ENCODE results near the gene SEPHS2. TPM values are rescaled to one million over a fixed set of nuclear protein-coding genes. Genes with fewer than 3 reads are reported as not detected.
A peak's percentile ranks its signal among the peaks of the same experiment; 100 is the strongest.

SEPHS2 gene
- total RNA-seq, 1 experiment from 2014 or later = 16.3 TPM

- Histone ChIP-seq H3K4me3 (ENCODE audit: low read length) (peak within 1 kb of the TSS; percentile 91), H3K27ac (ENCODE audit: low read length) (peak within 1 kb of the TSS; percentile 91), H3K9ac (ENCODE audit: low read length) (peak within 1 kb of the TSS; percentile 100), H3K79me2 (ENCODE audit: low read length) (peaks cover 32% of the 10 kb centered on the region), H3K4me1 (ENCODE audit: low read length) (peaks cover 42% of the 10 kb centered on the region), H2AFZ (ENCODE audit: low read length) (peak within 1 kb of the TSS; percentile 52), H3K36me3 (ENCODE audit: insufficient read depth, low read length) (peaks cover 9% of the 10 kb centered on the region), H3K4me2 (ENCODE audit: low read depth, low read length, poor library complexity, severe bottlenecking) (peak within 1 kb of the TSS; percentile 98), H3K9me2 (replicated peaks; ENCODE audit: insufficient read depth, low read length) (no peaks in the 10 kb centered on the region), H3K27me3 (ENCODE audit: low read length) (no peaks in the 10 kb centered on the region), H3K9me3 (ENCODE audit: low read length) (no peaks in the 10 kb centered on the region), H4K20me1 (ENCODE audit: insufficient read depth, low read depth, low read length) (no peaks in the 10 kb centered on the region; the same call in 1 of the 2 replicates)
- DNase-seq = peak; percentile 98
Observed at GRCh38 chr16:30407102-30407803, 38.4 kb downstream of the SEPHS2 start, which contains the start of gene ZNF771. TSS of gene ZNF771 (plus strand) at chr16:30407606. CDS start at chr16:30408054, 448 bp downstream.

GRCh38 chr16:30406795-30407101 lies 38.9 kb downstream of the SEPHS2 start:
- Histone ChIP-seq H3K27ac (ENCODE audit: low read length) (peak overlapping the region; percentile 35; the same call in 1 of the 2 replicates), H2AFZ (ENCODE audit: low read length) (peak overlapping the region; percentile 52), H3K36me3 (ENCODE audit: insufficient read depth, low read length) (peaks cover 4% of the 10 kb centered on the region; the same call in 1 of the 2 replicates), H3K4me2 (ENCODE audit: low read depth, low read length, poor library complexity, severe bottlenecking) (peak overlapping the region; percentile 98), H3K4me3 (ENCODE audit: low read length) (peak overlapping the region; percentile 91), H3K4me1 (ENCODE audit: low read length) (peaks cover 37% of the 10 kb centered on the region), H3K27me3 (ENCODE audit: low read length) (no peaks in the 10 kb centered on the region), H3K9me2 (replicated peaks; ENCODE audit: insufficient read depth, low read length) (no peaks in the 10 kb centered on the region), H3K79me2 (ENCODE audit: low read length) (peaks cover 27% of the 10 kb centered on the region), H3K9ac (ENCODE audit: low read length) (peak overlapping the region; percentile 100), H3K9me3 (ENCODE audit: low read length) (no peaks in the 10 kb centered on the region), H4K20me1 (ENCODE audit: insufficient read depth, low read depth, low read length) (no peaks in the 10 kb centered on the region; the same call in 1 of the 2 replicates)
- peak; percentile 61 for DNase-seq

- no peaks in the 10 kb centered on the region for H3K9me2 ChIP-seq (replicated peaks; ENCODE audit: insufficient read depth, low read length)
- no peak overlapping the region for H2AFZ ChIP-seq (ENCODE audit: low read length)
- no peaks in the 10 kb centered on the region for H3K9me3 ChIP-seq (ENCODE audit: low read length)
- H3K79me2 ChIP-seq (ENCODE audit: low read length) = peaks cover 4% of the 10 kb centered on the region
- no peak overlapping the region for H3K4me2 ChIP-seq (ENCODE audit: low read depth, low read length, poor library complexity, severe bottlenecking)
- no peaks in the 10 kb centered on the region for H3K27me3 ChIP-seq (ENCODE audit: low read length)
- DNase-seq = peak; percentile 31
- no peak overlapping the region for H3K9ac ChIP-seq (ENCODE audit: low read length)
- no peak overlapping the region for H3K4me3 ChIP-seq (ENCODE audit: low read length)
- H3K4me1 ChIP-seq (ENCODE audit: low read length) = peaks cover 21% of the 10 kb centered on the region
- H4K20me1 ChIP-seq (ENCODE audit: insufficient read depth, low read depth, low read length) = no peaks in the 10 kb centered on the region
- H3K36me3 ChIP-seq (ENCODE audit: insufficient read depth, low read length) = peaks cover 6% of the 10 kb centered on the region
- H3K27ac ChIP-seq (ENCODE audit: low read length) = no peak overlapping the region
Observed at GRCh38 chr16:30401768-30402425, 43.8 kb downstream of the SEPHS2 start.

- peak overlapping the region; percentile 74 for H3K9ac ChIP-seq (ENCODE audit: low read length)
- no peaks in the 10 kb centered on the region for H3K27me3 ChIP-seq (ENCODE audit: low read length)
- peaks cover 4% of the 10 kb centered on the region; the same call in 1 of the 2 replicates for H4K20me1 ChIP-seq (ENCODE audit: insufficient read depth, low read depth, low read length)
- H3K27ac ChIP-seq (ENCODE audit: low read length) = peak overlapping the region; percentile 56
- peaks cover 18% of the 10 kb centered on the region for H3K79me2 ChIP-seq (ENCODE audit: low read length)
- peak overlapping the region; percentile 75 for H3K4me2 ChIP-seq (ENCODE audit: low read depth, low read length, poor library complexity, severe bottlenecking)
- peaks cover 27% of the 10 kb centered on the region for H3K4me1 ChIP-seq (ENCODE audit: low read length)
- H3K9me2 ChIP-seq (replicated peaks; ENCODE audit: insufficient read depth, low read length) = no peaks in the 10 kb centered on the region
- peaks cover 6% of the 10 kb centered on the region for H3K36me3 ChIP-seq (ENCODE audit: insufficient read depth, low read length)
- H3K4me3 ChIP-seq (ENCODE audit: low read length) = peak overlapping the region; percentile 68
- no peak overlapping the region for H2AFZ ChIP-seq (ENCODE audit: low read length)
- H3K9me3 ChIP-seq (ENCODE audit: low read length) = no peaks in the 10 kb centered on the region
- DNase-seq = no peak
Observed at GRCh38 chr16:30399435-30400186, 46.1 kb downstream of the SEPHS2 start.

GRCh38 chr16:30398661-30399434 lies 46.8 kb downstream of the SEPHS2 start:
- Histone ChIP-seq H3K9me2 (replicated peaks; ENCODE audit: insufficient read depth, low read length) (no peaks in the 10 kb centered on the region), H2AFZ (ENCODE audit: low read length) (no peak overlapping the region), H3K9ac (ENCODE audit: low read length) (no peak overlapping the region), H3K79me2 (ENCODE audit: low read length) (peaks cover 18% of the 10 kb centered on the region), H3K4me3 (ENCODE audit: low read length) (no peak overlapping the region), H3K9me3 (ENCODE audit: low read length) (no peaks in the 10 kb centered on the region), H3K27me3 (ENCODE audit: low read length) (no peaks in the 10 kb centered on the region), H4K20me1 (ENCODE audit: insufficient read depth, low read depth, low read length) (peaks cover 4% of the 10 kb centered on the region; the same call in 1 of the 2 replicates), H3K4me2 (ENCODE audit: low read depth, low read length, poor library complexity, severe bottlenecking) (peak overlapping the region; percentile 75), H3K4me1 (ENCODE audit: low read length) (peaks cover 32% of the 10 kb centered on the region), H3K36me3 (ENCODE audit: insufficient read depth, low read length) (peaks cover 6% of the 10 kb centered on the region), H3K27ac (ENCODE audit: low read length) (no peak overlapping the region; the same call in 1 of the 2 replicates)
- DNase-seq = no peak

GRCh38 chr16:30397776-30398660 lies 47.7 kb downstream of the SEPHS2 start:
- no peak for DNase-seq
- H3K9ac ChIP-seq (ENCODE audit: low read length) = no peak overlapping the region

GRCh38 chr16:30397056-30397455 lies 48.6 kb downstream of the SEPHS2 start:
- H3K4me1 ChIP-seq (ENCODE audit: low read length) = peaks cover 32% of the 10 kb centered on the region
- peak overlapping the region; percentile 92 for H3K4me2 ChIP-seq (ENCODE audit: low read depth, low read length, poor library complexity, severe bottlenecking)

More at GRCh38 chr16:30397776-30398660, 47.7 kb downstream of the SEPHS2 start:
- peaks cover 6% of the 10 kb centered on the region for H3K36me3 ChIP-seq (ENCODE audit: insufficient read depth, low read length)
- no peak overlapping the region for H3K27ac ChIP-seq (ENCODE audit: low read length)
- no peak overlapping the region for H2AFZ ChIP-seq (ENCODE audit: low read length)
- H3K4me3 ChIP-seq (ENCODE audit: low read length) = no peak overlapping the region
- H3K4me2 ChIP-seq (ENCODE audit: low read depth, low read length, poor library complexity, severe bottlenecking) = no peak overlapping the region
- peaks cover 4% of the 10 kb centered on the region; the same call in 1 of the 2 replicates for H4K20me1 ChIP-seq (ENCODE audit: insufficient read depth, low read depth, low read length)
- peaks cover 18% of the 10 kb centered on the region for H3K79me2 ChIP-seq (ENCODE audit: low read length)
- no peaks in the 10 kb centered on the region for H3K9me3 ChIP-seq (ENCODE audit: low read length)
- H3K4me1 ChIP-seq (ENCODE audit: low read length) = peaks cover 32% of the 10 kb centered on the region
- no peaks in the 10 kb centered on the region for H3K27me3 ChIP-seq (ENCODE audit: low read length)
- no peaks in the 10 kb centered on the region for H3K9me2 ChIP-seq (replicated peaks; ENCODE audit: insufficient read depth, low read length)

More at GRCh38 chr16:30397056-30397455, 48.6 kb downstream of the SEPHS2 start:
- Histone ChIP-seq H2AFZ (ENCODE audit: low read length) (no peak overlapping the region), H3K9ac (ENCODE audit: low read length) (peak overlapping the region; percentile 98; the same call in 1 of the 2 replicates), H3K9me2 (replicated peaks; ENCODE audit: insufficient read depth, low read length) (no peaks in the 10 kb centered on the region), H3K9me3 (ENCODE audit: low read length) (no peaks in the 10 kb centered on the region), H3K27me3 (ENCODE audit: low read length) (no peaks in the 10 kb centered on the region), H4K20me1 (ENCODE audit: insufficient read depth, low read depth, low read length) (peaks cover 4% of the 10 kb centered on the region; the same call in 1 of the 2 replicates), H3K27ac (ENCODE audit: low read length) (no peak overlapping the region), H3K4me3 (ENCODE audit: low read length) (0 out of 2 replicates have a peak overlapping the region, but pooled peaks have one; percentile 79), H3K79me2 (ENCODE audit: low read length) (peaks cover 18% of the 10 kb centered on the region), H3K36me3 (ENCODE audit: insufficient read depth, low read length) (peaks cover 6% of the 10 kb centered on the region)
- DNase-seq = no peak
